Measurements from ENCODE around the gene CRYBA2. TPM values are rescaled to one million over a fixed set of nuclear protein-coding genes. Genes with fewer than 3 reads are reported as not detected.

CRYBA2 gene
- total and polyA plus RNA-seq, 9 of the 15 experiments (the other 6 are each of a cell fraction or from before 2014, with no cell fraction given), result 0.11 to 1.8 (median 0.62) TPM; not detected in 5

GRCh38 chr2:218962859-218963492, 30.2 kb downstream of the CRYBA2 start (continued):
- no peak for TF ChIP-seq ARHGAP35 (IDR thresholded peaks at IDR 0.05; ENCODE audit: partially characterized antibody)
- no peak for TF ChIP-seq ILF3 (IDR thresholded peaks at IDR 0.05; ENCODE audit: borderline replicate concordance)
- peak in 1 of 2 experiments; percentile 44; a peak in 1 of 4 replicates for TF ChIP-seq KDM1A (IDR thresholded peaks at IDR 0.05)
- TF ChIP-seq ATF6 (CRISPR knock-in tag; IDR thresholded peaks at IDR 0.05), result 0 out of 2 replicates have a peak, but pooled peaks have one; percentile 65
- no peak for TF ChIP-seq TRIM24 (IDR thresholded peaks at IDR 0.05)
- no peak for TF ChIP-seq ZNF76 (CRISPR knock-in tag; IDR thresholded peaks at IDR 0.05; ENCODE audit: borderline replicate concordance)
- TF ChIP-seq STAT5A (IDR thresholded peaks at IDR 0.05; ENCODE audit: borderline replicate concordance, low read length), result no peak
- TF ChIP-seq ZNF311 (CRISPR knock-in tag; IDR thresholded peaks at IDR 0.05), result no peak
- no peak for TF ChIP-seq JUNB (CRISPR knock-in tag; conservative IDR thresholded peaks at IDR 0.05)
- TF ChIP-seq NCOR1 (IDR thresholded peaks at IDR 0.05), result no peak
- TF ChIP-seq HMGN3 (IDR thresholded peaks at IDR 0.05; ENCODE audit: borderline replicate concordance, extremely low read depth, insufficient read length, low read depth, low read length), result no peak
- TF ChIP-seq SNIP1 (IDR thresholded peaks at IDR 0.05; ENCODE audit: low read depth), result no peak
- TF ChIP-seq SRF (CRISPR knock-in tag; IDR thresholded peaks at IDR 0.05), result peak in 1 of 2 experiments; percentile 65; a peak in 1 of 4 replicates
- peak; percentile 62; the same call in 1 of the 2 replicates for TF ChIP-seq ZBTB7A (IDR thresholded peaks at IDR 0.05; ENCODE audit: borderline replicate concordance, control insufficient read depth, low read depth, low read length)
- TF ChIP-seq RCOR1 (IDR thresholded peaks at IDR 0.05; ENCODE audit: borderline replicate concordance in 1 of 2, low read depth in 2 of 2, low read length in 2 of 2), result peak in 1 of 2 experiments; percentile 56; a peak in 1 of 4 replicates
- no peak; the same call in 1 of the 2 replicates for TF ChIP-seq VEZF1 (CRISPR knock-in tag; IDR thresholded peaks at IDR 0.05)
- TF ChIP-seq ZSCAN29 (IDR thresholded peaks at IDR 0.05), result no peak
- TF ChIP-seq MCM7 (IDR thresholded peaks at IDR 0.05), result no peak
- TF ChIP-seq ZNF274 (IDR thresholded peaks at IDR 0.05; ENCODE audit: borderline replicate concordance, low read depth, low read length), result no peak
- no peak for TF ChIP-seq HES1 (IDR thresholded peaks at IDR 0.05; ENCODE audit: low read depth)
- no peak for TF ChIP-seq ZSCAN32 (CRISPR knock-in tag; IDR thresholded peaks at IDR 0.05)
- no peak for TF ChIP-seq HIVEP1 (CRISPR knock-in tag; IDR thresholded peaks at IDR 0.05)
- no peak for TF ChIP-seq PREB (CRISPR knock-in tag; IDR thresholded peaks at IDR 0.05)
- no peak for TF ChIP-seq HNRNPL (IDR thresholded peaks at IDR 0.05; ENCODE audit: low read depth, low read length)
- TF ChIP-seq PRMT5 (CRISPR knock-in tag; IDR thresholded peaks at IDR 0.05), result peak; percentile 88

All from K562 (cell line).